Activated naive CD4-positive, alpha-beta T cell treated with anti-CD3 and anti-CD28 coated beads for 36 hours (primary cell): Measurements from ENCODE around the gene ANKUB1. TPM values are rescaled to one million over a fixed set of nuclear protein-coding genes. Genes with fewer than 3 reads are reported as not detected.

Experiments used
- CTCF ChIA-PET: fragments of 350-600 bp; sonication (Branson Sonifier 250); formaldehyde crosslinking; loops from one replicate; lab custom pipeline; 2021; ENCODE audit warnings: antibody characterized with exemption; lab: Charles Lee
- DNase-seq: peaks from one replicate; pipeline ENCODE4 v3.0.0-alpha.2; 2020
- H3K27ac Mint-ChIP-seq: one replicate; pipeline ENCODE4 v1.8.0; 2021; ENCODE audit warnings: mild to moderate bottlenecking, mixed read lengths
- H3K27me3 Mint-ChIP-seq: one replicate; pipeline ENCODE4 v1.8.0; 2021; ENCODE audit warnings: low read depth, mixed read lengths
- H3K36me3 Mint-ChIP-seq: one replicate; pipeline ENCODE4 v1.8.0; 2021; ENCODE audit warnings: low read depth, mixed read lengths
- H3K4me1 Mint-ChIP-seq: one replicate; pipeline ENCODE4 v1.8.0; 2021; ENCODE audit warnings: low read depth, mixed read lengths
- H3K4me3 Mint-ChIP-seq: one replicate; pipeline ENCODE4 v1.8.0; 2021; ENCODE audit warnings: mild to moderate bottlenecking, moderate library complexity, mixed read lengths
- H3K9me3 Mint-ChIP-seq: one replicate; pipeline ENCODE4 v1.8.0; 2021; ENCODE audit warnings: mixed read lengths
- intact Hi-C: fragments of 100-400 bp; cut with micrococcal nuclease; formaldehyde crosslinking; loops from one replicate; pipeline ENCODE4 v1.15.1; 2023
- total RNA-seq, 2 experiments: library from RNA; stranded (reverse); gene quantifications; one replicate each; pipeline ENCODE4 v1.2.3, GENCODE V29; 2021

The ANKUB1 gene
- total RNA-seq, 2 experiments from 2014 or later, result not detected

- no peaks in the 10 kb centered on the region for H3K27me3 Mint-ChIP-seq
- H3K9me3 Mint-ChIP-seq, result peaks cover 3% of the 10 kb centered on the region
- no peak overlapping the region for H3K4me3 Mint-ChIP-seq
- CTCF ChIA-PET, result interaction anchor here (0.6 to 5.5 kb wide), 2 partner anchors 11 to 68 kb away, joined by 3 to 30 read pairs; no protein-coding TSS in a partner anchor
- DNase-seq, result no peak
- peaks cover 16% of the 10 kb centered on the region for H3K36me3 Mint-ChIP-seq
- peaks cover 70% of the 10 kb centered on the region for H3K4me1 Mint-ChIP-seq
- intact Hi-C loops, result loop anchor here (10.0 kb wide), 1 partner anchor 825 kb away; the partner anchor contains the start of gene GYG1
- no peak overlapping the region for H3K27ac Mint-ChIP-seq
These were observed 27.1 kb upstream of the ANKUB1 start for GRCh38 chr3:149819432-149819831.

- Mint-ChIP-seq H3K4me3 (no peak overlapping the region), H3K4me1 (peaks cover 69% of the 10 kb centered on the region), H3K27ac (no peak overlapping the region), H3K27me3 (no peaks in the 10 kb centered on the region), H3K36me3 (peaks cover 15% of the 10 kb centered on the region), H3K9me3 (peaks cover 3% of the 10 kb centered on the region)
- CTCF ChIA-PET, result interaction anchor here (5.5 kb wide), 1 partner anchor 9 kb away, joined by 30 read pairs; no protein-coding TSS in a partner anchor
- intact Hi-C loops, result loop anchor here (10.0 kb wide), 1 partner anchor 822 kb away; the partner anchor contains the start of gene GYG1
- DNase-seq, result no peak
These were observed 24.6 kb upstream of the ANKUB1 start for GRCh38 chr3:149816986-149817385.

- Mint-ChIP-seq H3K36me3 (peaks cover 11% of the 10 kb centered on the region), H3K4me1 (peaks cover 63% of the 10 kb centered on the region), H3K4me3 (no peak overlapping the region), H3K27ac (no peak overlapping the region), H3K9me3 (no peaks in the 10 kb centered on the region), H3K27me3 (no peaks in the 10 kb centered on the region)
- CTCF ChIA-PET, result interaction anchor here (5.5 kb wide), 1 partner anchor 8 kb away, joined by 30 read pairs; no protein-coding TSS in a partner anchor
- intact Hi-C loops, result loop anchor here (10.0 kb wide), 1 partner anchor 822 kb away; the partner anchor contains the start of gene GYG1
- DNase-seq, result no peak
These were observed 24.0 kb upstream of the ANKUB1 start for GRCh38 chr3:149816311-149816710.

- intact Hi-C loops, result loop anchor here (10.0 kb wide), 1 partner anchor 821 kb away; the partner anchor contains the start of gene GYG1
- no peak for DNase-seq
- H3K27me3 Mint-ChIP-seq, result no peaks in the 10 kb centered on the region
- no peak overlapping the region for H3K4me3 Mint-ChIP-seq
- no peaks in the 10 kb centered on the region for H3K9me3 Mint-ChIP-seq
- H3K4me1 Mint-ChIP-seq, result peaks cover 60% of the 10 kb centered on the region
- H3K27ac Mint-ChIP-seq, result no peak overlapping the region
- peaks cover 11% of the 10 kb centered on the region for H3K36me3 Mint-ChIP-seq
- CTCF ChIA-PET, result interaction anchor here (5.5 kb wide), 1 partner anchor 8 kb away, joined by 30 read pairs; no protein-coding TSS in a partner anchor
These were observed 23.4 kb upstream of the ANKUB1 start for GRCh38 chr3:149815728-149816127.

GRCh38 chr3:149815321-149815720 lies 23.0 kb upstream of the ANKUB1 start:
- Mint-ChIP-seq H3K36me3 (peaks cover 10% of the 10 kb centered on the region), H3K9me3 (no peaks in the 10 kb centered on the region), H3K27me3 (no peaks in the 10 kb centered on the region), H3K4me1 (peaks cover 59% of the 10 kb centered on the region), H3K27ac (no peak overlapping the region), H3K4me3 (no peak overlapping the region)
- intact Hi-C loops, result loop anchor here (10.0 kb wide), 1 partner anchor 821 kb away; the partner anchor contains the start of gene GYG1
- CTCF ChIA-PET, result no interaction called here
- DNase-seq, result no peak

- Mint-ChIP-seq H3K4me1 (peaks cover 48% of the 10 kb centered on the region), H3K9me3 (no peaks in the 10 kb centered on the region), H3K27ac (peak overlapping the region; percentile 99), H3K4me3 (peak overlapping the region; percentile 97), H3K36me3 (peaks cover 9% of the 10 kb centered on the region), H3K27me3 (no peaks in the 10 kb centered on the region)
- CTCF ChIA-PET, result interaction anchor here (0.7 to 2.0 kb wide), 4 partner anchors 9 to 87 kb away, joined by 3 to 4 read pairs (median 4); no protein-coding TSS in a partner anchor
- peak; percentile 28 for DNase-seq
- intact Hi-C loops, result loop anchor here (1.0 to 10.0 kb wide), 11 partner anchors 49 to 819 kb away; partner anchors contain the start of genes COMMD2, EIF2A, GYG1 and SELENOT
These were observed 21.3 kb upstream of the ANKUB1 start for GRCh38 chr3:149813367-149814281.

- peaks cover 9% of the 10 kb centered on the region for H3K36me3 Mint-ChIP-seq
- H3K9me3 Mint-ChIP-seq, result no peaks in the 10 kb centered on the region
- peaks cover 43% of the 10 kb centered on the region for H3K4me1 Mint-ChIP-seq
- H3K27ac Mint-ChIP-seq, result peak within 1 kb of the TSS; percentile 99
- CTCF ChIA-PET, result interaction anchor here (2.0 kb wide), 1 partner anchor 42 kb away, joined by 4 read pairs; no protein-coding TSS in a partner anchor
- intact Hi-C loops, result loop anchor here (1.0 to 10.0 kb wide), 12 partner anchors 48 to 818 kb away; partner anchors contain the start of genes COMMD2, EIF2A, GYG1 and HPS3
- peak; percentile 96 for DNase-seq
- H3K4me3 Mint-ChIP-seq, result peak within 1 kb of the TSS; percentile 97
- H3K27me3 Mint-ChIP-seq, result no peaks in the 10 kb centered on the region
These were observed 20.4 kb upstream of the ANKUB1 start, which contains the start of gene RNF13 for GRCh38 chr3:149812606-149813366. RNF13 (plus strand) TSS chr3:149813215; CDS start chr3:149846027, 32,812 bp downstream.

- CTCF ChIA-PET, result interaction anchor here (2.0 kb wide), 1 partner anchor 41 kb away, joined by 4 read pairs; no protein-coding TSS in a partner anchor
- peaks cover 37% of the 10 kb centered on the region for H3K4me1 Mint-ChIP-seq
- H3K27ac Mint-ChIP-seq, result peak overlapping the region; percentile 99
- peaks cover 8% of the 10 kb centered on the region for H3K36me3 Mint-ChIP-seq
- H3K27me3 Mint-ChIP-seq, result peaks cover 2% of the 10 kb centered on the region
- peak overlapping the region; percentile 97 for H3K4me3 Mint-ChIP-seq
- intact Hi-C loops, result loop anchor here (1.0 to 10.0 kb wide), 10 partner anchors 47 to 817 kb away; partner anchors contain the start of genes EIF2A, GYG1, HPS3 and SELENOT
- H3K9me3 Mint-ChIP-seq, result no peaks in the 10 kb centered on the region
- no peak for DNase-seq
These were observed 19.8 kb upstream of the ANKUB1 start for GRCh38 chr3:149812165-149812605.

GRCh38 chr3:149810846-149811245 lies 18.5 kb upstream of the ANKUB1 start:
- Mint-ChIP-seq H3K4me3 (no peak overlapping the region), H3K27me3 (peaks cover 8% of the 10 kb centered on the region), H3K4me1 (peaks cover 24% of the 10 kb centered on the region), H3K9me3 (no peaks in the 10 kb centered on the region), H3K36me3 (peaks cover 5% of the 10 kb centered on the region), H3K27ac (no peak overlapping the region)
- CTCF ChIA-PET, result interaction anchor here (0.6 to 1.0 kb wide), 2 partner anchors 27 to 74 kb away, joined by 3 to 6 read pairs; no protein-coding TSS in a partner anchor
- no peak for DNase-seq
- intact Hi-C loops, result loop anchor here (5.0 to 10.0 kb wide), 3 partner anchors 371 to 816 kb away; partner anchors contain the start of gene GYG1

GRCh38 chr3:149809699-149810098 lies 17.3 kb upstream of the ANKUB1 start:
- no peaks in the 10 kb centered on the region for H3K9me3 Mint-ChIP-seq
- intact Hi-C loops, result loop anchor here (2.0 to 10.0 kb wide), 4 partner anchors 107 to 815 kb away; partner anchors contain the start of gene GYG1
- H3K36me3 Mint-ChIP-seq, result peaks cover 3% of the 10 kb centered on the region
- no peak for DNase-seq
- peaks cover 12% of the 10 kb centered on the region for H3K27me3 Mint-ChIP-seq
- CTCF ChIA-PET, result interaction anchor here (2.1 to 2.4 kb wide), 2 partner anchors 13 to 43 kb away, joined by 12 to 22 read pairs; no protein-coding TSS in a partner anchor
- peaks cover 14% of the 10 kb centered on the region for H3K4me1 Mint-ChIP-seq
- H3K4me3 Mint-ChIP-seq, result no peak overlapping the region
- H3K27ac Mint-ChIP-seq, result no peak overlapping the region
